Activated effector memory CD4-positive, alpha-beta T cell treated with anti-CD3 and anti-CD28 coated beads, Interleukin-2, amount 50 U/mL, for 16 hours (primary cell): ENCODE results near the gene ARHGAP27.
"Not testable (repeated sequence)": the region's sequence is repeated elsewhere in the genome, so short reads cannot be mapped to it uniquely, and the experiment has no call there.

ENCODE experiments used
- DNase-seq: peaks from one replicate; pipeline ENCODE4 v3.0.0-alpha.2; 2020

The ARHGAP27 gene, protein sequence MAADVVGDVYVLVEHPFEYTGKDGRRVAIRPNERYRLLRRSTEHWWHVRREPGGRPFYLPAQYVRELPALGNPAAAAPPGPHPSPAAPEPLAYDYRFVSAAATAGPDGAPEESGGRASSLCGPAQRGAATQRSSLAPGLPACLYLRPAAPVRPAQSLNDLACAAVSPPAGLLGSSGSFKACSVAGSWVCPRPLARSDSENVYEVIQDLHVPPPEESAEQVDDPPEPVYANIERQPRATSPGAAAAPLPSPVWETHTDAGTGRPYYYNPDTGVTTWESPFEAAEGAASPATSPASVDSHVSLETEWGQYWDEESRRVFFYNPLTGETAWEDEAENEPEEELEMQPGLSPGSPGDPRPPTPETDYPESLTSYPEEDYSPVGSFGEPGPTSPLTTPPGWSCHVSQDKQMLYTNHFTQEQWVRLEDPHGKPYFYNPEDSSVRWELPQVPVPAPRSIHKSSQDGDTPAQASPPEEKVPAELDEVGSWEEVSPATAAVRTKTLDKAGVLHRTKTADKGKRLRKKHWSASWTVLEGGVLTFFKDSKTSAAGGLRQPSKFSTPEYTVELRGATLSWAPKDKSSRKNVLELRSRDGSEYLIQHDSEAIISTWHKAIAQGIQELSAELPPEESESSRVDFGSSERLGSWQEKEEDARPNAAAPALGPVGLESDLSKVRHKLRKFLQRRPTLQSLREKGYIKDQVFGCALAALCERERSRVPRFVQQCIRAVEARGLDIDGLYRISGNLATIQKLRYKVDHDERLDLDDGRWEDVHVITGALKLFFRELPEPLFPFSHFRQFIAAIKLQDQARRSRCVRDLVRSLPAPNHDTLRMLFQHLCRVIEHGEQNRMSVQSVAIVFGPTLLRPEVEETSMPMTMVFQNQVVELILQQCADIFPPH

DNA sequence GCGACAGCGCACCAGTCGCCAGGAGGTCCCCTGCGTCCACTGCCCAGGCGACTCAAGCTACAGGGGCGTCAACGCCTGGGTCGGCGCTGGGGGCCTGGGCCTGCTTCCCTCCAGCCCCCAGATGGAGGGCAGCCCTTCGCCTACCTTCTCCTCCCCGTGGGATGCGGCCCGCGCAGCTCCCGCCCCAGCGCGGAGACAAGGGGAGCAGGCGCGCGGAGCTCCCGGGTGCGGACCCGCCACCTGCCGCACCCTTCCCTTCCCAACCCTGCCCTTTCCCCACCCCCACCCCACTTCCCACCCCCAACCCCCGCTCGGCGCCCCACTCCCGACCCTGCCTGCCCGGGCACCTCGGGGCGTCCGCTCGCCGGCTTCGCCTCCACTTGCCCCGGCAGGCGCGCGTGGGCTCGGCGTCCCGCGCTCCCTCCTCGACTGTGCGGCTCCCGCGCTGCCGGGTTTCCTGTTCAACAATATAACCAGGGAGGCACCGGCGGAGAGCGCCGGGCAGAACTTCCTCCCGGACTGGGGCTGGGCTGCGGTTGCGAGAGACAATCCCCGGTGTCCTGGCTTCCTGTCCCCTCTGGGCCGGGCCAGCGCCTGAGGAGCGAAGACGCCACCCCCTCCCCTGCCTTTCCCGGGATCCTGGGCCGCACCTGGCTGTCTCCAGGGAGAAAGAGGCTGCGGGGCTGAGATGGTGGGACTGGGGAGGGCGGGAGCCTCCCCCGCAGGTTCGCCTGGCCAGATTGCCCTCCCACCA is at the start of gene ARHGAP27:
Gene ARHGAP27 (minus strand): TSS at position 466 of the 754 bp plus-strand sequence. CDS start 2,591 bp downstream, outside the sequence.
- DNase-seq: peak; percentile 72

DNA sequence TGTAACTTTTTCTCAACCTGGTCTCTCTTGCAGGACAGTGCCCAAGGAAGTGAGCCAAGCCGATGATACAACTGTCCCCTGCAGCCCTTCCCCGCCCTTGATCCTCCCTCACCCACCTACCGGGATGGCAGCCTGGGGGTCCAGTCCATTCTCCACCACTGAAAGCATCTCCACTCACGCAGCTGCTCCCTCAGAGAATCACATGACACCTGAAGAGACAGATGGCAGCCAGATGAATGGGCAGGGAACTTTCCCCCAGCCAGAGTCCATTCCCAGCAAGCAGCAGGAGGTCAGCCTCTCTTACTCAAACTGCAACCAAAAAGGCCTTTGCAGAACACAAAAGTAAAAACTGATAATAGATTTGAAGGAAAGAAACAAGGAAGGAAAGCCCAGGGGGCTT is 49.6 kb upstream of the ARHGAP27 start:
- not testable (repeated sequence) for DNase-seq

- DNase-seq: not testable (repeated sequence)
These were observed 42.8 kb upstream of the ARHGAP27 start for GRCh38 chr17:45475436-45475835.

- DNase-seq: not testable (repeated sequence)
These were observed 39.6 kb upstream of the ARHGAP27 start for GRCh38 chr17:45472249-45472648.

DNA sequence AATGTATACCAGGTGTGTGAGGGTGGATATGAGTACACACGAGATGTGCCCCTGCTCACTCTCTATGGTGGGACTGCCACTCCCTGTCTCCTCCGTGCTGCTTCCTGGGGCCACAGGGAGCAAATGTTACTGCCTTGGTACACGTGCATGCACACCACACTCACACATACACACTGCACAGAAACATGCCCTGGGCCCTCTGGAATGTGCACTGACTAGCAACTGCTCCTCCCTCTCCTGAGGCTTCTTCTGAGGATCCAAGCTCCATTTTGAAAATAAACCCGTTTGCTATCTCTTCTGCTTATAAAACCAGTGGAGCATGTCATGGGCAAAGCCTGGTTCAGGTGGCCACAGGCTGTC is 36.5 kb upstream of the ARHGAP27 start:
- not testable (repeated sequence) for DNase-seq

GRCh38 chr17:45468293-45469203 is 35.9 kb upstream of the ARHGAP27 start:
- not testable (repeated sequence) for DNase-seq

- DNase-seq: not testable (repeated sequence)
These were observed 29.1 kb upstream of the ARHGAP27 start for GRCh38 chr17:45461524-45462327.

DNA sequence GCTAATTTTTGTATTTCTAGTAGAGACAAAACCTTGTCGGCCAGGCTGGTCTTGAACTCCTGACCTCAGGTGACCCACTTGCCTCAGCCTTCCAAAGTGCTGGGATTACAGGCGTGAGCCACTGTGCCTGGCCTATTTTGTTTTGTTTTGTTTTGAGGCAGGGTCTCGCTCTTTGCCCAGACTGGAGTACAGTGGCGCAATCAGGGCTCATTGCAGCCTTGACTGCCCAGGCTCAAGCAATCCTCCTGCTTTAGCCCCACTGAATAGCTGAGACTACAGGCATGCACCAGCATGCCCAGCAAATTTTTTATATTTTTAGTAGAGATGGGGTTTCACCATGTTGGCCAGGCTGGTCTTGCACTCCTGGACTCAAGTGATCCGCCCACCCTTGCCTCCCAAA is 27.8 kb upstream of the ARHGAP27 start:
- DNase-seq: not testable (repeated sequence)

GRCh38 chr17:45454341-45454740 is 21.7 kb upstream of the ARHGAP27 start:
- DNase-seq: not testable (repeated sequence)

GRCh38 chr17:45453731-45454130 is 21.1 kb upstream of the ARHGAP27 start:
- DNase-seq: not testable (repeated sequence)

GRCh38 chr17:45453225-45453534 is 20.5 kb upstream of the ARHGAP27 start:
- not testable (repeated sequence) for DNase-seq

DNA sequence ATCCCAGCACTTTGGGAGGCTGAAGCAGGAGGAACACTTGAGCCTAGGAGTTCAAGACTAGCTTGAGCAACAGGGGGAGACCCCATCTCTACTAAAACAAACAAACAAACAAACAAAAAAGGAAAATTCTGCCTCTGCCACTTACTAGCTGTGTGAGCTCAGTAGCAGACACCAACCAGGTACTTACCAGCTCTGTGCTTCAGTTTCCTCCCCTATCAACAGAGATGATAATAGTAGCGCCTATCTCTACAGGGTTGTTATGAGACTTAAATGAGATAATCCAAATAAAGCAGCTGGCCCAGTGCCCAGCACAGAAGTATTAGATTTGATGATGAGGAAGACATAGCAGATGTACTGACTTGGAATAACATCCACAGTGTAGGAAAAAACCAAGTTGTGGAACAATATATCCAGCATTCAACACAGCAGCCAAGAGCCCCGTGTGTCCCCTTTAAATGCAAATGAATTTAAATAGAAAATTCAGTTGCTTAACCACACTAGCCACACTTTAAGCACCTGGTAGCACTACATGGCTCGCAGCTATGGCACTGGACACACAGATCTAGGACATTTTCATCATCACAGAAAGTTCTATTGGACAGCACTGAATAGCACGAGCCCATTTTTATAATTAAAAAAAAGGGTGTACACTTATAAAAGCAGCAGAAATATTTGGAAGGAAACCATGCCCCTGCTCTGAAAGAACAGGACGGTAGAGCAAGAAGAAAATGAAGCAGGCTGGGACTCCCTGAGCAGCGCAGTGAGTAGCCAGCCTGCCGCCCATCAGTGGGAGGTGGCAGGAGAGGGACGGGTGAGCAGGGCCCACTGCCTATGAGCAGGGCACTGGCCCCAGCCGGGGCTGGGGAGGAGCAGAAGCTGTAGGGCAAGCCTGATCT is 19.9 kb upstream of the ARHGAP27 start:
- DNase-seq: not testable (repeated sequence)

DNA sequence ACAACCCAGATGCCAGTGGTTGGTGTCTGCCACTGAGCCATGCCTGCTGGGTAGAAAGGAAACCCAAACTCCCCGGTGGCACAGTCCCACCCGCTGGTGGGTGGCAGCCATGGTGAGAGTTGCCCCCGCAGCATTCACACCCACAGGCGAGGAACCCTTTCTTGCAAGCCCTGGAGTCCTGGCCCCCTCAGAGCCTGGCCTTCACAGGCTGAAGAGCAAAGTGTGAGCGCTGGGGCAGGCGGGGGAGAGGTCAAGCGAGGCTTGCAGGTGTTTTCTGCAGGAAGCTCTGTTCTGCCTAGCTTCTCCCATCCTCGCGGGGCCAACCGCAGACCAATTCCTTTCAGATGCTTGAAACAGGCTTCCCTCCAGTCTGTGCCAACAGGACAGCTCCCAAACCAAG is 19.0 kb upstream of the ARHGAP27 start:
- DNase-seq: peak; percentile 6

GRCh38 chr17:45451131-45451530 is 18.5 kb upstream of the ARHGAP27 start:
- DNase-seq: peak; percentile 60

DNA sequence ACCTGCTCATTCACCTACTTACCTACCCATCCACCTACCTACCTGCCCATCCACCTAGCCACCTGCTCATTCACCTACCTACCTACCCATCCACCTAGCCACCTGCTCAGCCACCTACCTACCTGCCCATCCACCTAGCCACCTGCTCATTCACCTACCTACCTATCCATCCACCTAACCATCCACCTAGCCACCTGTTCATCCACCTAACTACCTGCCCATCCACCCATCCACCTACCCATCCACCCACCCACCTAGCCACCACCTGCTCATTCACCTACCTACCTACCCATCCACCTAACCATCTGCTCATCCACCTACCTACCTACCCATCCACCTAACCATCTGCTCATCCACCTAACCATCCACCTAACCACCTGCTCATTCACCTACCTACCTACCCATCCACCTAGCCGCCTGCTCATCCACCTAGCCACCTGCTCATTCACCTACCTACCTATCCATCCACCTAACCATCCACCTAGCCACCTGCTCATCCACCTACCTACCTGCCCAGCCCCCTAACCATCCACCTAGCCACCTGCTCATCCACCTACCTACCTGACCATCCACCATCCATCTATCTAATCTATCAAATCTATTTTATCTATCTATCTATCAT is 17.1 kb upstream of the ARHGAP27 start:
- not testable (repeated sequence) for DNase-seq

DNA sequence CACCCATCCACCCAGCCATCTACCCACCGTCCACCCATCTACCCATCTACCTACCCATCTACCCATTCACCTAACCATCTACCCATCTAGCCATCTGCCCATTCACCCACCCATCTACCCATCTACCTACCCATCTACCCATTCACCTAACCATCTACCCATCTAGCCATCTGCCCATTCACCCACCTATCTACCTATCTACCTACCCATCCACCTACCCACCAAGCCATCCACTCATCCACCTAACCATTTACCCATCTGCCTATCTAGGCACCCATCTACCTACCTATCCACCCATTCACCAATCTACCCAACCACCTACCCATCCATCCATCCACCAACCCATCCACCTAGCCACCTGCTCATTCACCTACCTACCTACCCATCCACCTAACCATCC is 16.6 kb upstream of the ARHGAP27 start:
- not testable (repeated sequence) for DNase-seq

DNA sequence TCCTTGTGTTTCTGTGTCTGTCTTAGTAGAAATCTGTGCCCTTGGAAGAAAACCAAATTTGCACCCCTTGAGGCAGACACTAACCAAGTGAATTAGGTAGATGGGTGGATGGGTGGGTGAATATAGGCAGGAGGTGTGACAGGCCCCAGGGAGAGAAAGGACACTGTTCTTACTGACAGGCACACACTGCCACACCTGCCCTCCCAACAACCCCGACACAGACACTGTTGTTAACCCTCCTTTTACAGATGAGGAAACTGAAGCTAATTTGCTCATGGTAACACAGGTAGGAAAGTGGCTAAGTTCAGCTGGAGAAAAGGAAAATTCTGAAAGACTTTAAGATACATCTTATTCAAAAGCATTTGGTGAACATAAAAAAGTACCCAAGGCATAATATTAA is 15.8 kb upstream of the ARHGAP27 start:
- DNase-seq: not testable (repeated sequence)

DNA sequence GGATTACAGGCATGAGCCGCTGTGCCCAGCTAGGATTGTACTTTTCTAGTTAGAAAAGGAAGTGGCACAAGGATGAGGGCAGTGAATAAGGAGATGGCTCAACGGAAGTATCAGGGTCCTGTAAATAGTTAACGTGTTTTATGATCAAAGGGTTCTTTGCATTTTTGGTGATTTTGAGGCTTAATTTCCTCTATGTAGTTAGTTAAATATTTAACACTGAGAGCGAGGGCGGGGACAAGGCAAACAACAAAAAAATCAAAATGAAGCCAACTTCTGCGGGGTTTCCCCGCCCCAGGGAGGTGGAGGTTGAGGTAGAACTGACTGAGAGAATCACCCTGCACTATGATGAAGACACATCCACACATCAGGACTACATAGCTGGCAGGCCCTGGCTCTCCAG is 15.4 kb upstream of the ARHGAP27 start:
- DNase-seq: peak; percentile 60

DNA sequence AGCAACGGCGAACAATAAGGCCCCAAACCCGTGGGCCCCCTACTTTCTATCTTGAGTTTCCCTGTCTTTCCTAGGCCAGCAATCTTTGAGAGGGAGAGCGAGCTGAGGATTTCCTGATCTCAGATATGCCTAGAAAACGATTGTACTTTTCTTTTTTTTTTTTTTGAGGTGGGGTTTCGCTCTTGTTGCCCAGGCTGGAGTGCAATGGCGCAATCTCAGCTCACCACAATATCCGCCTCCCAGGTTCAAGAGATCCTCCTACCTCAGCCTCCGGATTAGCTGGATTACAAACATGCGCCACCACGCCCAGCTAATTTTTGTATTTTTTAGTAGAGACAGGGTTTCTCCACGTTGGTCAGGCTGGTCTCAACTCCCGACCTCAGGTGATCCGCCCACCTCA is 15.0 kb upstream of the ARHGAP27 start:
- DNase-seq: peak; percentile 5
